Measurements from ENCODE around the gene WDFY4.

Gene WDFY4

DNA sequence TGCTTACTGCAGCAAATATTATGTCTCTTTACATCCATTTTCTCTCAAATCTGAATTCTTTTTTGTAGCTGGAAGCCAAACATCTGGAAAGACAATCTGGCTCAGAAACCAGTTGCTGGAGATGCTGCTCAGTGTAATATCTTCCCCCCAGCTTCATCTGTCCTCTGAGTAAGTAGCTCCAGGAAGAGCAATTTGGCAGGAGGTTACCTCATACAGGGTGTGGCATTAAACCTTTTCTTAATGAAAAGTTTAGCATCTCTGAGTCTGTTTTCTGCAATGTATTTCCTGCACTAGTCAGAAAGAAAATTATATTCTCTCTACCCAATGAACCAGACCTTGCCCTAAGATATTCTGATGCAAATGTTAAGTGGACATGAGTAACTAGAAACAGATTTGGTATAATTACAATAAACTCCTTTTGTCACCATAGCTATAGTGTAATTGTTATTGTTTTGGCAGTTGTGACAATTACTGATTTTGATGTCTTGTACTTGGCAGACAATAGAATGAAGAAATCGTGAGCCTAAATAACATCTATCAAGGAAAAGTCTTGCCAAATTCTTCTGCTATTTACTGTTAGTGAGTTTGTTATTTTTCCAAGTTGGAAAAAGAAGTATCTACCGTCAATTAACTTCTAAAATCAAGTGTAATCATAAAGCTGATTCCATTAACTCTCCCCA lies 123.3 kb downstream of the WDFY4 start:
- CTCF ChIA-PET = no interaction called here
- TF ChIP-seq BCL11B (tag by site-specific recombination; IDR thresholded peaks at IDR 0.05; ENCODE audit: low read depth) (no peak), GLI4 (tag by site-specific recombination; IDR thresholded peaks at IDR 0.05) (no peak), ZBTB7A (tag by site-specific recombination; IDR thresholded peaks at IDR 0.05; ENCODE audit: low read depth) (no peak), ZNF146 (tag by site-specific recombination; IDR thresholded peaks at IDR 0.05) (no peak)
- TF ChIP-seq, protein P1, sequence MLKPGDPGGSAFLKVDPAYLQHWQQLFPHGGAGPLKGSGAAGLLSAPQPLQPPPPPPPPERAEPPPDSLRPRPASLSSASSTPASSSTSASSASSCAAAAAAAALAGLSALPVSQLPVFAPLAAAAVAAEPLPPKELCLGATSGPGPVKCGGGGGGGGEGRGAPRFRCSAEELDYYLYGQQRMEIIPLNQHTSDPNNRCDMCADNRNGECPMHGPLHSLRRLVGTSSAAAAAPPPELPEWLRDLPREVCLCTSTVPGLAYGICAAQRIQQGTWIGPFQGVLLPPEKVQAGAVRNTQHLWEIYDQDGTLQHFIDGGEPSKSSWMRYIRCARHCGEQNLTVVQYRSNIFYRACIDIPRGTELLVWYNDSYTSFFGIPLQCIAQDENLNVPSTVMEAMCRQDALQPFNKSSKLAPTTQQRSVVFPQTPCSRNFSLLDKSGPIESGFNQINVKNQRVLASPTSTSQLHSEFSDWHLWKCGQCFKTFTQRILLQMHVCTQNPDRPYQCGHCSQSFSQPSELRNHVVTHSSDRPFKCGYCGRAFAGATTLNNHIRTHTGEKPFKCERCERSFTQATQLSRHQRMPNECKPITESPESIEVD (tag by site-specific recombination; IDR thresholded peaks at IDR 0.05) = no peak
- TF ChIP-seq, protein P2, sequence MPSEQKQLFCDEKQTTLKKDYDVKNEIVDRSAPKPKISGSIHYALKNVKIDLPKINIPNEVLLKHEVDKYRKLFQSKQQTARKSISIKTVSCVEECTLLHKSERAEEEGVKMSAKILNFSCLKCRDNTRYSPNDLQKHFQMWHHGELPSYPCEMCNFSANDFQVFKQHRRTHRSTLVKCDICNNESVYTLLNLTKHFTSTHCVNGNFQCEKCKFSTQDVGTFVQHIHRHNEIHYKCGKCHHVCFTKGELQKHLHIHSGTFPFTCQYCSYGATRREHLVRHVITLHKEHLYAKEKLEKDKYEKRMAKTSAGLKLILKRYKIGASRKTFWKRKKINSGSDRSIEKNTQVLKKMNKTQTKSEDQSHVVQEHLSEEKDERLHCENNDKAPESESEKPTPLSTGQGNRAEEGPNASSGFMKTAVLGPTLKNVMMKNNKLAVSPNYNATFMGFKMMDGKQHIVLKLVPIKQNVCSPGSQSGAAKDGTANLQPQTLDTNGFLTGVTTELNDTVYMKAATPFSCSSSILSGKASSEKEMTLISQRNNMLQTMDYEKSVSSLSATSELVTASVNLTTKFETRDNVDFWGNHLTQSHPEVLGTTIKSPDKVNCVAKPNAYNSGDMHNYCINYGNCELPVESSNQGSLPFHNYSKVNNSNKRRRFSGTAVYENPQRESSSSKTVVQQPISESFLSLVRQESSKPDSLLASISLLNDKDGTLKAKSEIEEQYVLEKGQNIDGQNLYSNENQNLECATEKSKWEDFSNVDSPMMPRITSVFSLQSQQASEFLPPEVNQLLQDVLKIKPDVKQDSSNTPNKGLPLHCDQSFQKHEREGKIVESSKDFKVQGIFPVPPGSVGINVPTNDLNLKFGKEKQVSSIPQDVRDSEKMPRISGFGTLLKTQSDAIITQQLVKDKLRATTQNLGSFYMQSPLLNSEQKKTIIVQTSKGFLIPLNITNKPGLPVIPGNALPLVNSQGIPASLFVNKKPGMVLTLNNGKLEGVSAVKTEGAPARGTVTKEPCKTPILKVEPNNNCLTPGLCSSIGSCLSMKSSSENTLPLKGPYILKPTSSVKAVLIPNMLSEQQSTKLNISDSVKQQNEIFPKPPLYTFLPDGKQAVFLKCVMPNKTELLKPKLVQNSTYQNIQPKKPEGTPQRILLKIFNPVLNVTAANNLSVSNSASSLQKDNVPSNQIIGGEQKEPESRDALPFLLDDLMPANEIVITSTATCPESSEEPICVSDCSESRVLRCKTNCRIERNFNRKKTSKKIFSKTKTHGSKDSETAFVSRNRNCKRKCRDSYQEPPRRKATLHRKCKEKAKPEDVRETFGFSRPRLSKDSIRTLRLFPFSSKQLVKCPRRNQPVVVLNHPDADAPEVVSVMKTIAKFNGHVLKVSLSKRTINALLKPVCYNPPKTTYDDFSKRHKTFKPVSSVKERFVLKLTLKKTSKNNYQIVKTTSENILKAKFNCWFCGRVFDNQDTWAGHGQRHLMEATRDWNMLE (tag by site-specific recombination; conservative IDR thresholded peaks at IDR 0.05; ENCODE audit: low read depth) = no peak
- H3K27ac ChIP-seq (ENCODE audit: extremely low read depth, low read depth, low read length) = no peak overlapping the region

DNA sequence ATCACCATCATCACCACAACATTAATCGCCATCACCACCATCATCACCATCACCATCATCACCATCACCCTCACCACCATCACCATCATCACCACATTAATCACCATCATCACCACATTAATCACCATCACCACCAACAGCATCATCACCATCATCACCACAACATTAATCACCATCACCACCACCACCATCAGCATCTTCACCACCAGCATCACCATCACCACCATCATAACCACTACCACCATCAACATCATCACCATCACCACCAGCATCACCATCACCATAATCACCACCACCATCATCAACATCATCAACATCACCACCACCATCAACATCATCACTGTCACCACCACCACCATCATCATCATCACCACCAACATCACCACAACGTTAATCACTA lies 124.6 kb downstream of the WDFY4 start:
- H3K9me3 ChIP-seq (ENCODE audit: control insufficient read depth, insufficient read depth, low read depth, low read length) = no peaks in the 10 kb centered on the region
- H3K36me3 ChIP-seq (ENCODE audit: control insufficient read depth in 2 of 2, insufficient read depth in 1 of 2, low read length in 2 of 2) = no peaks in the 10 kb centered on the region
- no peak overlapping the region for H3K4me3 ChIP-seq (ENCODE audit: low read depth, low read length)
- H3K4me1 ChIP-seq (ENCODE audit: control insufficient read depth, insufficient read depth, low read length) = no peaks in the 10 kb centered on the region; the same call in 1 of the 2 replicates
- POLR2A ChIA-PET = no interaction called here
- H3K27ac ChIP-seq (ENCODE audit: extremely low read depth, low read depth, low read length) = no peak overlapping the region
- CTCF ChIA-PET = interaction anchor here (0.7 kb wide), 1 partner anchor 321 kb away, joined by 4 read pairs; no protein-coding TSS in a partner anchor
- TF ChIP-seq ZNF560 (tag by site-specific recombination; IDR thresholded peaks at IDR 0.05; ENCODE audit: borderline replicate concordance) (no peak), YY2 (tag by site-specific recombination; IDR thresholded peaks at IDR 0.05) (no peak), ZBTB21 (tag by site-specific recombination; IDR thresholded peaks at IDR 0.05) (no peak), YY1 (tag by site-specific recombination; IDR thresholded peaks at IDR 0.05) (no peak), ZNF426 (tag by site-specific recombination; IDR thresholded peaks at IDR 0.05) (no peak), SCRT2 (tag by site-specific recombination; IDR thresholded peaks at IDR 0.05) (no peak), HOXD13 (CRISPR knock-in tag; IDR thresholded peaks at IDR 0.05; ENCODE audit: borderline replicate concordance) (no peak), GLIS1 (tag by site-specific recombination; IDR thresholded peaks at IDR 0.05) (no peak), SP7 (tag by site-specific recombination; IDR thresholded peaks at IDR 0.05) (no peak), ZBTB7A (tag by site-specific recombination; IDR thresholded peaks at IDR 0.05; ENCODE audit: low read depth) (no peak), ZNF510 (tag by site-specific recombination; IDR thresholded peaks at IDR 0.05; ENCODE audit: insufficient replicate concordance) (no peak), ZNF121 (tag by site-specific recombination; IDR thresholded peaks at IDR 0.05) (no peak), ZXDB (tag by site-specific recombination; IDR thresholded peaks at IDR 0.05) (no peak), ZBTB20 (tag by site-specific recombination; IDR thresholded peaks at IDR 0.05) (no peak), ZNF341 (tag by site-specific recombination; IDR thresholded peaks at IDR 0.05; ENCODE audit: low read depth) (no peak)
- TF ChIP-seq, protein P3, sequence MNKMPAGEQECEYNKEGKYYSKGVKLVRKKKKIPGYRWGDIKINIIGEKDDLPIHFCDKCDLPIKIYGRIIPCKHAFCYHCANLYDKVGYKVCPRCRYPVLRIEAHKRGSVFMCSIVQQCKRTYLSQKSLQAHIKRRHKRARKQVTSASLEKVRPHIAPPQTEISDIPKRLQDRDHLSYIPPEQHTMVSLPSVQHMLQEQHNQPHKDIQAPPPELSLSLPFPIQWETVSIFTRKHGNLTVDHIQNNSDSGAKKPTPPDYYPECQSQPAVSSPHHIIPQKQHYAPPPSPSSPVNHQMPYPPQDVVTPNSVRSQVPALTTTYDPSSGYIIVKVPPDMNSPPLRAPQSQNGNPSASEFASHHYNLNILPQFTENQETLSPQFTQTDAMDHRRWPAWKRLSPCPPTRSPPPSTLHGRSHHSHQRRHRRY (tag by site-specific recombination; IDR thresholded peaks at IDR 0.05) = no peak
- TF ChIP-seq, protein P4, sequence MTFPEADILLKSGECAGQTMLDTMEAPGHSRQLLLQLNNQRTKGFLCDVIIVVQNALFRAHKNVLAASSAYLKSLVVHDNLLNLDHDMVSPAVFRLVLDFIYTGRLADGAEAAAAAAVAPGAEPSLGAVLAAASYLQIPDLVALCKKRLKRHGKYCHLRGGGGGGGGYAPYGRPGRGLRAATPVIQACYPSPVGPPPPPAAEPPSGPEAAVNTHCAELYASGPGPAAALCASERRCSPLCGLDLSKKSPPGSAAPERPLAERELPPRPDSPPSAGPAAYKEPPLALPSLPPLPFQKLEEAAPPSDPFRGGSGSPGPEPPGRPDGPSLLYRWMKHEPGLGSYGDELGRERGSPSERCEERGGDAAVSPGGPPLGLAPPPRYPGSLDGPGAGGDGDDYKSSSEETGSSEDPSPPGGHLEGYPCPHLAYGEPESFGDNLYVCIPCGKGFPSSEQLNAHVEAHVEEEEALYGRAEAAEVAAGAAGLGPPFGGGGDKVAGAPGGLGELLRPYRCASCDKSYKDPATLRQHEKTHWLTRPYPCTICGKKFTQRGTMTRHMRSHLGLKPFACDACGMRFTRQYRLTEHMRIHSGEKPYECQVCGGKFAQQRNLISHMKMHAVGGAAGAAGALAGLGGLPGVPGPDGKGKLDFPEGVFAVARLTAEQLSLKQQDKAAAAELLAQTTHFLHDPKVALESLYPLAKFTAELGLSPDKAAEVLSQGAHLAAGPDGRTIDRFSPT (tag by site-specific recombination; IDR thresholded peaks at IDR 0.05) = no peak
- TF ChIP-seq, protein P5, sequence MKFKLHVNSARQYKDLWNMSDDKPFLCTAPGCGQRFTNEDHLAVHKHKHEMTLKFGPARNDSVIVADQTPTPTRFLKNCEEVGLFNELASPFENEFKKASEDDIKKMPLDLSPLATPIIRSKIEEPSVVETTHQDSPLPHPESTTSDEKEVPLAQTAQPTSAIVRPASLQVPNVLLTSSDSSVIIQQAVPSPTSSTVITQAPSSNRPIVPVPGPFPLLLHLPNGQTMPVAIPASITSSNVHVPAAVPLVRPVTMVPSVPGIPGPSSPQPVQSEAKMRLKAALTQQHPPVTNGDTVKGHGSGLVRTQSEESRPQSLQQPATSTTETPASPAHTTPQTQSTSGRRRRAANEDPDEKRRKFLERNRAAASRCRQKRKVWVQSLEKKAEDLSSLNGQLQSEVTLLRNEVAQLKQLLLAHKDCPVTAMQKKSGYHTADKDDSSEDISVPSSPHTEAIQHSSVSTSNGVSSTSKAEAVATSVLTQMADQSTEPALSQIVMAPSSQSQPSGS (tag by site-specific recombination; IDR thresholded peaks at IDR 0.05; ENCODE audit: low read depth) = no peak

More for the DNA sequence above, 123.3 kb downstream of the WDFY4 start:
- POLR2A ChIA-PET = no interaction called here
- H3K4me3 ChIP-seq (ENCODE audit: low read depth, low read length) = no peak overlapping the region
- no peaks in the 10 kb centered on the region for H3K36me3 ChIP-seq (ENCODE audit: control insufficient read depth in 2 of 2, insufficient read depth in 1 of 2, low read length in 2 of 2)
- no peaks in the 10 kb centered on the region; the same call in 1 of the 2 replicates for H3K4me1 ChIP-seq (ENCODE audit: control insufficient read depth, insufficient read depth, low read length)
- H3K9me3 ChIP-seq (ENCODE audit: control insufficient read depth, insufficient read depth, low read depth, low read length) = no peaks in the 10 kb centered on the region

Measured in HEK293 (cell line).